Posterior cingulate gyrus (tissue), 11 donors: ENCODE results near the gene CANT1.
A peak's percentile ranks its signal among the peaks of the same experiment; 100 is the strongest.

Experiments
- DNase-seq, 10 donors: peaks; one replicate each; pipeline versions ENCODE4 v3.0.0 to v3.0.0-alpha.2; 2020 to 2021; ENCODE audit warnings: mixed read lengths in 3 of 10
- intact Hi-C: fragments of 100-400 bp; cut with DNase I; formaldehyde crosslinking; loops from one replicate; pipeline ENCODE4 v1.15.1; 2023

The CANT1 gene

GRCh38 chr17:79009397-79010303 lies at the start of gene CANT1:
Gene CANT1, minus strand, starts transcription at chr17:79009764. Its CDS starts 12,142 bp downstream, at chr17:78997622.
- DNase-seq, result peak; percentile 73 to 98 (median 82)
- intact Hi-C loops, result no loop called here

GRCh38 chr17:79057737-79058385 lies 48.3 kb upstream of the CANT1 start:
- intact Hi-C loops, result no loop called here
- DNase-seq, result peak in 3 of 10 donors; percentile 10 to 27 (median 14)

- no peak for DNase-seq
- intact Hi-C loops, result no loop called here
Observed at GRCh38 chr17:79055197-79055596, 45.6 kb upstream of the CANT1 start.

GRCh38 chr17:79054200-79054960 lies 44.8 kb upstream of the CANT1 start:
- peak in 1 of 10 donors; percentile 2 for DNase-seq
- intact Hi-C loops, result no loop called here

GRCh38 chr17:79053251-79053925 lies 43.8 kb upstream of the CANT1 start:
- intact Hi-C loops, result no loop called here
- DNase-seq, result peak in 2 of 10 donors; percentile 17 to 20

GRCh38 chr17:79052131-79052530 lies 42.6 kb upstream of the CANT1 start:
- no peak for DNase-seq
- intact Hi-C loops, result no loop called here

GRCh38 chr17:79051306-79051705 lies 41.7 kb upstream of the CANT1 start:
- DNase-seq, result no peak
- intact Hi-C loops, result no loop called here

GRCh38 chr17:79050551-79050950 lies 41.0 kb upstream of the CANT1 start:
- peak in 2 of 10 donors; percentile 39 to 43 for DNase-seq
- intact Hi-C loops, result no loop called here

GRCh38 chr17:79049821-79050220 lies 40.3 kb upstream of the CANT1 start:
- intact Hi-C loops, result no loop called here
- DNase-seq, result peak in 3 of 10 donors; percentile 57 to 67 (median 64)

GRCh38 chr17:79048826-79049755 lies 39.5 kb upstream of the CANT1 start:
- intact Hi-C loops, result no loop called here
- peak in 3 of 10 donors; percentile 29 to 53 (median 43) for DNase-seq

- DNase-seq, result peak in 3 of 10 donors; percentile 66 to 78 (median 77)
- intact Hi-C loops, result no loop called here
Observed at GRCh38 chr17:79047923-79048825, 38.6 kb upstream of the CANT1 start.

GRCh38 chr17:79047291-79047920 lies 37.8 kb upstream of the CANT1 start:
- DNase-seq, result peak in 3 of 10 donors; percentile 47 to 71 (median 68)
- intact Hi-C loops, result no loop called here

- DNase-seq, result peak in 3 of 10 donors; percentile 41 to 66 (median 59)
- intact Hi-C loops, result no loop called here
Observed at GRCh38 chr17:79046916-79047280, 37.3 kb upstream of the CANT1 start.

- intact Hi-C loops, result no loop called here
- peak in 3 of 10 donors; percentile 48 to 70 (median 57) for DNase-seq
Observed at GRCh38 chr17:79046197-79046915, 36.8 kb upstream of the CANT1 start.

GRCh38 chr17:79045842-79046196 lies 36.3 kb upstream of the CANT1 start:
- intact Hi-C loops, result no loop called here
- peak; percentile 69 to 98 (median 82) for DNase-seq

GRCh38 chr17:79045001-79045729 lies 35.6 kb upstream of the CANT1 start:
- peak in 3 of 10 donors; percentile 38 to 67 (median 52) for DNase-seq
- intact Hi-C loops, result no loop called here
